HUDEP-2 (cell line): ENCODE measurements around the gene ATF7IP.
"Not testable (repeated sequence)": the region's sequence is repeated elsewhere in the genome, so short reads cannot be mapped to it uniquely, and the experiment has no call there.

Source experiments
- DNase-seq, 76 experiments: peaks; one replicate each; lab custom pipeline; 2025; ENCODE audit not compliant: unreplicated experiment in 76 of 76; lab: John Stamatoyannopoulos, UW

Gene ATF7IP

GRCh38 chr12:14365294-14366208, at the start of gene ATF7IP:
ATF7IP (plus strand) TSS chr12:14365682; CDS start chr12:14423916, 58,234 bp downstream.
- DNase-seq = peak; percentile 6 to 98 (median 93)

- peak in 50 of 76 experiments; percentile 2 to 66 (median 16) for DNase-seq
Measured at GRCh38 chr12:14317362-14318146, 47.9 kb upstream of the ATF7IP start.

- DNase-seq = not testable (repeated sequence)
Measured at GRCh38 chr12:14319704-14320427, 45.6 kb upstream of the ATF7IP start.

GRCh38 chr12:14322403-14322802, 43.1 kb upstream of the ATF7IP start:
- DNase-seq = no peak

GRCh38 chr12:14325716-14326343, 39.7 kb upstream of the ATF7IP start:
- DNase-seq = no peak

- DNase-seq = no peak
Measured at GRCh38 chr12:14326699-14327098, 38.8 kb upstream of the ATF7IP start.

- DNase-seq = no peak
Measured at GRCh38 chr12:14327711-14328110, 37.8 kb upstream of the ATF7IP start.

GRCh38 chr12:14332482-14332881, 33.0 kb upstream of the ATF7IP start:
- no peak for DNase-seq

- no peak for DNase-seq
Measured at GRCh38 chr12:14340371-14340770, 25.1 kb upstream of the ATF7IP start.

GRCh38 chr12:14351524-14351923, 14.0 kb upstream of the ATF7IP start:
- not testable (repeated sequence) for DNase-seq

GRCh38 chr12:14352066-14352465, 13.4 kb upstream of the ATF7IP start:
- DNase-seq = not testable (repeated sequence)

GRCh38 chr12:14354665-14355064, 10.8 kb upstream of the ATF7IP start:
- DNase-seq = not testable (repeated sequence)

- no peak for DNase-seq
Measured at GRCh38 chr12:14356147-14356546, 9.3 kb upstream of the ATF7IP start.

GRCh38 chr12:14357486-14357885, 8.0 kb upstream of the ATF7IP start:
- DNase-seq = no peak

GRCh38 chr12:14362352-14362751, 3.1 kb upstream of the ATF7IP start:
- DNase-seq = no peak

- no peak for DNase-seq
Measured at GRCh38 chr12:14364583-14365271, 755 bp upstream of the ATF7IP start.

GRCh38 chr12:14366209-14367039, 942 bp downstream of the ATF7IP start:
- DNase-seq = peak in 10 of 76 experiments; percentile 3 to 65 (median 42)

GRCh38 chr12:14367040-14367661, 1.7 kb downstream of the ATF7IP start:
- DNase-seq = peak in 13 of 76 experiments; percentile 5 to 45 (median 21)
